Psoas muscle (tissue), 8 donors: Measurements from ENCODE around the gene CANX. TPM values are rescaled to one million over a fixed set of nuclear protein-coding genes. Genes with fewer than 3 reads are reported as not detected.

Experiments used
- ATAC-seq, 4 donors: fragments of 200-7000 bp; cut with Tn5 transposase; one replicate each; pipeline ENCODE4 v1.9.1; 2020; ENCODE audit warnings: moderate library complexity in 3 of 4, mild to moderate bottlenecking in 2 of 4
- DNase-seq, 2 donors: peaks; one replicate each; pipeline ENCODE4 v3.0.0-alpha.2; 2020
- H3K27ac ChIP-seq: fragments of 200-600 bp; one replicate; pipeline ENCODE4 v1.8.0; 2022
- H3K27me3 ChIP-seq, 3 donors: fragments of 200-600 bp in 1 of 3; one replicate each; pipeline versions ENCODE4 v1.6.1 to v1.8.0; 2013 to 2022; ENCODE audit warnings: low read length in 2 of 3, mild to moderate bottlenecking in 2 of 3, moderate library complexity in 1 of 3; ENCODE audit not compliant: insufficient read depth in 3 of 3
- H3K36me3 ChIP-seq, 2 donors: fragments of 200-600 bp in 1 of 2; one replicate each; pipeline versions ENCODE4 v1.6.1 to v1.8.0; 2013 to 2022; ENCODE audit warnings: low read depth in 1 of 2, mild to moderate bottlenecking in 1 of 2, moderate library complexity in 1 of 2; ENCODE audit not compliant: insufficient read depth in 1 of 2
- H3K4me1 ChIP-seq: fragments of 200-600 bp; one replicate; pipeline ENCODE4 v1.8.0; 2022
- H3K4me3 ChIP-seq: fragments of 200-600 bp; one replicate; pipeline ENCODE4 v1.8.0; 2022; ENCODE audit warnings: mild to moderate bottlenecking
- H3K9me3 ChIP-seq: fragments of 200-600 bp; one replicate; pipeline ENCODE4 v1.8.0; 2022
- WGBS, 3 donors: extraction: QIAGEN DNeasy Blood & Tissue Kit; methylation state at CpG; one replicate each; pipeline versions ENCODE4 v1.1.6 to v1.1.7; 2013; 5-methylcytosine and 5-hydroxymethylcytosine counted together
- intact Hi-C, 2 donors: fragments of 100-400 bp; cut with DNase I; formaldehyde crosslinking; loops; one replicate each; pipeline versions ENCODE4 v1.11.0 to v1.14.2; 2022
- polyA plus RNA-seq, 3 donors: library from polyadenylated mRNA; stranded (reverse); fragments of 200-250 nt; gene quantifications; one replicate each; pipeline ENCODE4 v1.2.3, GENCODE V29; 2013
- total RNA-seq, 4 donors: library from RNA; stranded (reverse); fragmentation: NEBNext Ultra II Directional in 2 of 4; extraction: Animal tissue kit (Norgen Biotek cat#: 25700) in 2 of 4; gene quantifications; one replicate each; pipeline versions ENCODE4 v1.2.1 to v1.2.4, GENCODE V29; 2021 to 2023
- TF ChIP-seq, protein P1 (sequence below): fragments of 200-600 bp; IDR thresholded peaks from one replicate; pipeline ENCODE4 v1.8.0; 2022; ENCODE audit warnings: antibody characterized with exemption
- donor health status: healthy with polysubstance abuse.
- donor health status: DM: no; HTN: no; CAD: no; lungs with moderate emphysema.
- donor health status: Bipolar disorder and iron deficiency.
- donor health status: healthy.
- donor health status: DM: yes; HTN: yes; CAD: no.
- donor health status: DM: no; HTN: no; CAD: no.
- donor health status: DM: no; HTN: no; CAD: no.
- donor health status: DM: yes; HTN: yes; CAD: no.

The CANX gene
- total and polyA plus RNA-seq, 7 donors, result 85.7 to 285 (median 225) TPM

- no peak for ATAC-seq
- TF ChIP-seq, protein P1, sequence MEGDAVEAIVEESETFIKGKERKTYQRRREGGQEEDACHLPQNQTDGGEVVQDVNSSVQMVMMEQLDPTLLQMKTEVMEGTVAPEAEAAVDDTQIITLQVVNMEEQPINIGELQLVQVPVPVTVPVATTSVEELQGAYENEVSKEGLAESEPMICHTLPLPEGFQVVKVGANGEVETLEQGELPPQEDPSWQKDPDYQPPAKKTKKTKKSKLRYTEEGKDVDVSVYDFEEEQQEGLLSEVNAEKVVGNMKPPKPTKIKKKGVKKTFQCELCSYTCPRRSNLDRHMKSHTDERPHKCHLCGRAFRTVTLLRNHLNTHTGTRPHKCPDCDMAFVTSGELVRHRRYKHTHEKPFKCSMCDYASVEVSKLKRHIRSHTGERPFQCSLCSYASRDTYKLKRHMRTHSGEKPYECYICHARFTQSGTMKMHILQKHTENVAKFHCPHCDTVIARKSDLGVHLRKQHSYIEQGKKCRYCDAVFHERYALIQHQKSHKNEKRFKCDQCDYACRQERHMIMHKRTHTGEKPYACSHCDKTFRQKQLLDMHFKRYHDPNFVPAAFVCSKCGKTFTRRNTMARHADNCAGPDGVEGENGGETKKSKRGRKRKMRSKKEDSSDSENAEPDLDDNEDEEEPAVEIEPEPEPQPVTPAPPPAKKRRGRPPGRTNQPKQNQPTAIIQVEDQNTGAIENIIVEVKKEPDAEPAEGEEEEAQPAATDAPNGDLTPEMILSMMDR, result no peak
- intact Hi-C loops, result no loop called here
- H3K4me3 ChIP-seq, result no peak overlapping the region
- H3K9me3 ChIP-seq, result no peaks in the 10 kb centered on the region
- no peaks in the 10 kb centered on the region for H3K27me3 ChIP-seq
- H3K27ac ChIP-seq, result no peak overlapping the region
- DNase-seq, result no peak
- no peaks in the 10 kb centered on the region for H3K4me1 ChIP-seq
- peaks cover 4 to 54% of the 10 kb centered on the region in 2 donors for H3K36me3 ChIP-seq
- WGBS, 3 donors, result 80 to 85% (median 84%) methylated on average over 4 of the region's 4 CpGs
Observed at GRCh38 chr5:179779826-179780225, 81.1 kb downstream of the CANX start.

- peak in 1 of 4 donors; percentile 25 for ATAC-seq
- peak in 1 of 2 donors; percentile 48 for DNase-seq
- 67 to 80% (median 75%) methylated on average over 7 of the region's 7 CpGs for WGBS, 3 donors
- no peak overlapping the region for H3K4me3 ChIP-seq
- no peak overlapping the region for H3K27ac ChIP-seq
- H3K36me3 ChIP-seq, result peaks cover 4 to 49% of the 10 kb centered on the region in 2 donors
- H3K9me3 ChIP-seq, result no peaks in the 10 kb centered on the region
- H3K4me1 ChIP-seq, result no peaks in the 10 kb centered on the region
- no peaks in the 10 kb centered on the region for H3K27me3 ChIP-seq
- intact Hi-C loops, result no loop called here
- TF ChIP-seq, protein P1, result no peak
Observed at GRCh38 chr5:179780362-179780761, 81.6 kb downstream of the CANX start.

Other genes with a start within 250 kb of the CANX start
- gene RUFY1, start 148.4 kb upstream of the CANX start, total RNA-seq, result 10 to 100 TPM; 17.9 to 26.3 (median 23.2) TPM
- gene RUFY1, start 148.4 kb upstream of the CANX start, polyA plus RNA-seq, result 10 to 100 TPM; 22.7 to 24.0 (median 22.8) TPM
- 100 to 1,000 TPM; 141 to 195 (median 179) TPM for gene HNRNPH1, start 75.3 kb upstream of the CANX start, total RNA-seq
- 100 to 1,000 TPM; 105 to 226 (median 142) TPM for gene HNRNPH1, start 75.3 kb upstream of the CANX start, polyA plus RNA-seq
- not detected for gene CBY3, start 17.9 kb upstream of the CANX start, total RNA-seq
- under 1 TPM in 1 of 3 donors, not detected in 2; 0.16 TPM for gene CBY3, start 17.9 kb upstream of the CANX start, polyA plus RNA-seq
- 10 to 100 TPM; 11.2 to 16.0 (median 12.3) TPM for gene MAML1, start 33.9 kb downstream of the CANX start, total RNA-seq
- 10 to 100 TPM in 1 of 3 donors, 1 to 10 TPM in 2; 4.6 to 12.1 (median 5.8) TPM for gene MAML1, start 33.9 kb downstream of the CANX start, polyA plus RNA-seq
- 1 to 10 TPM; 1.7 to 6.7 (median 4.5) TPM for gene LTC4S, start 95.0 kb downstream of the CANX start, total RNA-seq
- 1 to 10 TPM; 1.5 to 2.2 (median 2.1) TPM for gene LTC4S, start 95.0 kb downstream of the CANX start, polyA plus RNA-seq
- 10 to 100 TPM; 29.3 to 58.4 (median 50.7) TPM for gene MGAT4B, start 107.9 kb downstream of the CANX start, total RNA-seq
- gene MGAT4B, start 107.9 kb downstream of the CANX start, polyA plus RNA-seq, result 100 to 1,000 TPM in 1 of 3 donors, 10 to 100 TPM in 2; 40.9 to 136 (median 63.4) TPM
- 1,000 to 10,000 TPM in 1 of 4 donors, 100 to 1,000 TPM in 3; 688 to 1,199 (median 831) TPM for gene SQSTM1, start 121.9 kb downstream of the CANX start, total RNA-seq
- gene SQSTM1, start 121.9 kb downstream of the CANX start, polyA plus RNA-seq, result 100 to 1,000 TPM; 463 to 917 (median 671) TPM
- gene MRNIP, start 159.8 kb downstream of the CANX start, total RNA-seq, result 1 to 10 TPM; 2.1 to 7.9 (median 5.1) TPM
- 10 to 100 TPM; 20.4 to 30.4 (median 25.0) TPM for gene MRNIP, start 159.8 kb downstream of the CANX start, polyA plus RNA-seq
- gene TBC1D9B, start 208.9 kb downstream of the CANX start, total RNA-seq, result 10 to 100 TPM; 40.0 to 50.2 (median 41.9) TPM
- 10 to 100 TPM; 30.1 to 47.7 (median 37.0) TPM for gene TBC1D9B, start 208.9 kb downstream of the CANX start, polyA plus RNA-seq